Upper lobe of right lung (tissue), 1 donor: ENCODE data around the gene TFCP2. TPM values are rescaled to one million over a fixed set of nuclear protein-coding genes. Genes with fewer than 3 reads are reported as not detected.

Experiments
- ATAC-seq: fragments of 200-7000 bp; cut with Tn5 transposase; one replicate; pipeline ENCODE4 v1.9.1; 2020; ENCODE audit warnings: mild to moderate bottlenecking, moderate library complexity
- DNase-seq: peaks from one replicate; pipeline ENCODE4 v3.0.0-alpha.2; 2020
- H3K27ac ChIP-seq: fragments of 200-600 bp; one replicate; pipeline ENCODE4 v1.8.0; 2022
- H3K27me3 ChIP-seq: fragments of 200-600 bp; one replicate; pipeline ENCODE4 v1.8.0; 2022; ENCODE audit warnings: mild to moderate bottlenecking
- H3K36me3 ChIP-seq: fragments of 200-600 bp; one replicate; pipeline ENCODE4 v1.8.0; 2022
- H3K4me1 ChIP-seq: fragments of 200-600 bp; one replicate; pipeline ENCODE4 v1.8.0; 2022
- H3K4me3 ChIP-seq: fragments of 200-600 bp; one replicate; pipeline ENCODE4 v1.8.0; 2022; ENCODE audit warnings: mild to moderate bottlenecking
- H3K9me3 ChIP-seq: fragments of 200-600 bp; one replicate; pipeline ENCODE4 v1.8.0; 2022
- CTCF ChIP-seq: fragments of 200-600 bp; IDR thresholded peaks from one replicate; pipeline ENCODE4 v1.8.0; 2022; ENCODE audit warnings: antibody characterized with exemption
- intact Hi-C: fragments of 100-400 bp; cut with DNase I; formaldehyde crosslinking; loops from one replicate; pipeline ENCODE4 v1.11.0; 2022
- total RNA-seq: library from RNA; stranded (reverse); fragmentation: NEBNext Ultra II Directional; extraction: Animal tissue kit (Norgen Biotek cat#: 25700); gene quantifications from one replicate; pipeline ENCODE4 v1.2.1, GENCODE V29; 2021
- donor health status: DM: no; HTN: yes; CAD: no; lungs with severe emphysema.

TFCP2 gene
- total RNA-seq, 1 donor from 2014 or later: 25.0 TPM

GRCh38 chr12:51067771-51068170 lies 105.2 kb downstream of the TFCP2 start:
- no peaks in the 10 kb centered on the region for H3K27me3 ChIP-seq
- H3K4me3 ChIP-seq: no peak overlapping the region
- DNase-seq: no peak
- H3K9me3 ChIP-seq: no peaks in the 10 kb centered on the region
- intact Hi-C loops: no loop called here
- no peak overlapping the region for H3K27ac ChIP-seq
- no peak for ATAC-seq
- no peaks in the 10 kb centered on the region for H3K4me1 ChIP-seq
- H3K36me3 ChIP-seq: peaks cover 96% of the 10 kb centered on the region
- no peak for TF ChIP-seq CTCF

GRCh38 chr12:51067229-51067628 lies 105.7 kb downstream of the TFCP2 start:
- Histone ChIP-seq H3K27ac (no peak overlapping the region), H3K4me3 (no peak overlapping the region), H3K27me3 (no peaks in the 10 kb centered on the region), H3K4me1 (no peaks in the 10 kb centered on the region), H3K9me3 (no peaks in the 10 kb centered on the region), H3K36me3 (peaks cover 98% of the 10 kb centered on the region)
- intact Hi-C loops: no loop called here
- DNase-seq: no peak
- no peak for TF ChIP-seq CTCF
- ATAC-seq: no peak

GRCh38 chr12:51065530-51065929 lies 107.4 kb downstream of the TFCP2 start:
- TF ChIP-seq CTCF: no peak
- ATAC-seq (no peak), DNase-seq (no peak)
- H3K27me3 ChIP-seq: no peaks in the 10 kb centered on the region
- no peaks in the 10 kb centered on the region for H3K4me1 ChIP-seq
- H3K4me3 ChIP-seq: no peak overlapping the region
- peaks cover 96% of the 10 kb centered on the region for H3K36me3 ChIP-seq
- intact Hi-C loops: no loop called here
- no peaks in the 10 kb centered on the region for H3K9me3 ChIP-seq
- no peak overlapping the region for H3K27ac ChIP-seq

- Histone ChIP-seq H3K4me3 (no peak overlapping the region), H3K4me1 (no peaks in the 10 kb centered on the region), H3K9me3 (no peaks in the 10 kb centered on the region), H3K36me3 (peaks cover 98% of the 10 kb centered on the region), H3K27me3 (no peaks in the 10 kb centered on the region), H3K27ac (no peak overlapping the region)
- TF ChIP-seq CTCF: no peak
- ATAC-seq: no peak
- intact Hi-C loops: no loop called here
- no peak for DNase-seq
Observed at GRCh38 chr12:51062631-51063397, 110.1 kb downstream of the TFCP2 start.

GRCh38 chr12:51059086-51059485 lies 113.8 kb downstream of the TFCP2 start:
- Histone ChIP-seq H3K4me3 (no peak overlapping the region), H3K9me3 (no peaks in the 10 kb centered on the region), H3K27me3 (no peaks in the 10 kb centered on the region), H3K27ac (no peak overlapping the region), H3K36me3 (peaks cover 98% of the 10 kb centered on the region), H3K4me1 (no peaks in the 10 kb centered on the region)
- TF ChIP-seq CTCF: no peak
- no peak for ATAC-seq
- no peak for DNase-seq
- intact Hi-C loops: no loop called here
